Stimulated activated CD4-positive, alpha-beta T cell treated with anti-CD3 and anti-CD28 coated beads, Interleukin-2, amount 100 ng/mL, for 48 hours (primary cell): Measurements from ENCODE around the gene TMEM79.
A peak's percentile ranks its signal among the peaks of the same experiment; 100 is the strongest.

Experiments
- DNase-seq, 2 donors: peaks; one replicate each; pipeline ENCODE4 v3.0.0-alpha.2; 2020

TMEM79 gene

DNA sequence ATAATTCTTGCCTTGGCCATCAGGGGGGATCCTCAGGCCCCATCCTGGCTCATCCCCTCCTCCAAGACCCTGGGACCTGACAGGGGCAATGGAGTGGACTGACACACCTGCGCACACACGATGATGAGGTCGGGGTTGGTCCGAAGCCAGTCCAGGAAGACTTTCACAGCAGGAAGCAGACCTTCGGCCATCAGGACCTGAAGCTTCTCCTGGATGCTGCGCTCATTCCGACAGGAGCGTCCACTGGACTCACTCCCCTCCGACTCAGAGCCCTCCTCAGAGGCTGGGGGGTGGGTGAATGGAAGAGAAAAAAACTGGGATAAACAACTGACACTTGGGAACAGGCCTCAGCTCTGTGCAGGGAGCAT, 20.9 kb upstream of the TMEM79 start:
- DNase-seq = no peak

DNA sequence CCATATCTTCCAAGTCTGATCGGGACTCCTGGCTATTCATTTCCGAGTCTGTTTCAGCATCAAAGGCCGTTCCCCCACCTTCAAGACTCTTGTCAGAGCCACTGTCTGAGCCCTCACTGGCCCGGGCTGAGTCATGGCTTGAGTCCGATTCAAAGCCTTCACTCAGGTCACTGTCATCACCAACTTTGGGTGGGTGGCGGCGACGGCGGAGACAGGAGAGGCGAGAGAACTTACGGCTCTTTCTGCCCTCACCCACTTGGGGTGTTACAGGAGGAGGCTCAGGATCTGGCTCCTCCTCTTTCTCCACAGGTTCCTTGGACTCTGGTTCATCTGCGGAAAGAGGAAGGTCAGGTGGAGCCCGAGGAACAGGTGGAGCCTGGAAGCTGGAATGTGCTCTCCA, 18.1 kb upstream of the TMEM79 start:
- no peak for DNase-seq

DNA sequence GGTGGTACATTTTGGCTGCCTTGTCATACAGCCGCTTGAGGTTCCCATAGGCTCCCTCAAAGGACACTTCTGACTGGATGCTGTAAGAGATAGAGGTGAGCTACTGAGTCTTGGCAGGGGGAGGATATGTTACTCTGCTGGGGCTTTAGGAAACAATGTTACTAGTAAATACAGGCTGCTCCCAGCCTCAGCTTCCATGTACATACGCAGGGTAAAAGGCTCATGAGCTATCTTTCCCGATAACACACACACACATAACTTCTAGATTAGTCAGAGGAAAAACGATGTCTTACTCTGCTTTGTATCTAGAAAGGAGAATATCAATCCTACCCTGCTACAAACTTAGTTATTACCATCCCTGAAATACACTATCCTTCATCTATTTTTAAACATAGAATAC, 15.8 kb upstream of the TMEM79 start:
- no peak for DNase-seq

DNA sequence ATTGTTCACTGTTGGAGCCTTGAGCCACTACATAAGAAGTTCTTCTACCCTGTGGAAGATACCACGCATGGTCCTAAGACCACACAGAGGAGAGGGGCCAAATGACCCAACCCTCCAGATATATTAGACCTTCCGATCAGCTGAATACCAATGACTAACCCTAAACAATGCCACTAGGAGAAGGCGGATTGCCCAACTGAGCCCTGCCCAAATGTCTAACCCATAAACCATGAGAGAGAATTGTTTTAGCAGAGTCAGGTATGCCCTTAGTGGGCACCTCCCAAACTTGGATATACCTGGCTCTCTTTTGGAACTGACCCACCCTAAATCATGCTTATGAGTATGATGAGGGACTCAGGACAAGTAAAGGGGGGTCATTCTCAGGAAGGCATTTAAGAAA, 13.8 kb upstream of the TMEM79 start:
- no peak for DNase-seq

DNA sequence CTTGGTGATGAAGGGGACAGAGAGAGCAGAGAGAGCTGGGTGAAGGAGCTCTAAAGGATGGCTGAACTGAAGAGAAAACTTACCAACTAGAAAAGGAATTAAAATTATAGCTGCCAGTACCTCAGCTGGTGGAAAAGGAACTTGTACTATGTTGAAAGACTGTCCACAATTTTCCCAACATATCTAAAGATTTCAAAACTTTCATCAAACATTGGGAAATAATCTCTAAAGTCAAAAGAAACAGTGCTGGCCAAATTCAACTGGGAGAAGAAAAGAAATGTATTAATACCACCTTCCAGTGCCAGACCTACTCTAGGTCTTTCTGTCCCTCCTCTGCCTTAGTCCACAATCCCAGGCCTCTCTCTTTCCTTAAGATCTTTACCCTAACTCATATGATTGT, 7.6 kb upstream of the TMEM79 start:
- no peak for DNase-seq

DNA sequence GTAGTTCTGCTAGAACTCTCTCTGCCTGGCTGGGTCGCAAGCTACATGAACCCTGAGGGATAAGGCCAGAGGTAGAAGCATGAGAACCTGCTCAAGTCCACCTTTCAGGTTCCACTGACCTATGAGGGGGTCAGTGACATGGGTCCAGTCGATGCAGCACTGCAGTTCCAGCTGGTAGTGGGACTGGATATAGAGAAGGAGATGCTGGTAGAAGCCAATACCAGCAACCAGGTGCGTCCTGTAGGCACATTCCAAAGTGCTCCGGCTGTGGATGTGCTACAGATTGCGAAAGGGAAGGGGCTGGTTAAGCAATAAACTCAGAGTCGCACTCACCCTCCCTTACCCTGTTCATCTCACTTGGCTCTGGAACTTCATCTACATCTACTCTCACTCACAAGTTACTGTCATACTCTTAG, 7.2 kb upstream of the TMEM79 start:
- no peak for DNase-seq

DNA sequence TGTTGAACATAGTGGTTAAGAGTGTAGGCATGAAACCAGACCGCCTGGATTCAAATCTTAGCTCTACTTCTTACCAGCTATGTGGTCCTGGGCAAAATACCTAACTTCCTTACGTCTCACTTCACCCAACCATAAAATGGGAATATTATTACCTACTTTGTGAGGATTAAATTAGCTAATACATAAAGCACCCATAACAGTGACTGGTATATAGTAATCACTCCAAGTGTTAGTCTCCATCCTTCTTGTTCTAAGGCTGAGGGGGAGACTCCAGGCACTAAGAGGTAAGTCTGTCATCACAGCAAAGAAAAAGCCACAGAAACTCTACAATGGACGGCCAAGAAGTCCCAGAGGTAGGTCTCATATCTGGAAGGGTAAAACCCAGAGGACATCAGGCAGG, 4.3 kb upstream of the TMEM79 start:
- no peak for DNase-seq

DNA sequence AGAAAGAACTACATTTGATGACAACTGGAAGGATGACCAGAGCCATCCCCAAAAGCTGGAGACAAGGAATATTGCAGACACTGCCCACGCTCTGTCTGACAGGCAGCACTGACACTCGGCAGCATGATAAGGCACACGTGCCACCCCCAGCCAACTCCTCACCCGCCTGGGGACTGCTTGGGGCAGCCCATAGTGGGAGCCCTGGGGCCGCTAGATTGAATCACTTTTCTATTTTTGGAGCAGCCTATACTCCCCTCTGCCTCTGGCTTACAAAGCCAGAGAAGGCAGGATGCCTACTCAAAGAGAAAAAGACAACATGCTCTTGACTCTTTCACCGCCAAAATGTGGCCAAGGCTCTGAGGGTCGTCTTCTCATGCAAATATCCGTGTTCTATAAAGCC, 2.8 kb upstream of the TMEM79 start:
- DNase-seq = peak; percentile 28 to 52

DNA sequence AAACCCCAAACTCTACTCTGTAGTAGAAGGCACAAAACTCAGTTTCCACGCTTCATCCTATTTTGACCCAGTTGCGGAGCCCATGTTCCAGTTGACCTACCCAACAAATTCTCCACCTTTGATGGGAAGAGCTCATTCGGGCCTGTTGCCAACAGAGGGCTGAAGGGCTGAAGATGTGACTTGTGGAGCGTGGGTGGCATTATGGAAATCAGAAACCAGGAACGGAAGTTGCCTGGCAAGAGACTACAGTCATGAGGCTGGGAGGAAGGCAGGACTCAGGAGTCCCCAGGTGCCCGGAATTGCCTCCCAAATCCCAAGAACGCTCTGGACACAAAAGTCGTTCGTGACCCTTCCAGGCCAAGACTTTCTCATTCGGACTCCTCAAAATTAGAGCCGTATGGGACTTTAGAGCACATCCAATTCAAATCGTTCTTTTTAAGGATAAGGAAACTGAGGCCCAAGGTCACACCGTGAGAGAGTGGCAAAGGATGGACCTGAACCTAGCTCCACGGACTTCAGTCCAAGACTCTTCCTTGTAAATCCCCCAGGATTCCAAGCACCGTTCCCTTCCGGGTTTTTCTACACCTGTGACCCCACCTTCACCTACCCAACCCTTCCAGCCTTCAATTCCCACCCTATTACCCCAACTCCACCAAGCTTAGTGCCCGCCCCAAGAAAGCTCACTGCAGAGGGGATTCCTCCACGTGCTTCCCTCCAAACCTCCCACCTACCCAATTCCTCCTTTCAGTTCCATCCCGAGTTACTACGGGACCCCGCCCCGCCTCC, 2.2 kb upstream of the TMEM79 start:
- DNase-seq = peak in 1 of 2 donors; percentile 16

DNA sequence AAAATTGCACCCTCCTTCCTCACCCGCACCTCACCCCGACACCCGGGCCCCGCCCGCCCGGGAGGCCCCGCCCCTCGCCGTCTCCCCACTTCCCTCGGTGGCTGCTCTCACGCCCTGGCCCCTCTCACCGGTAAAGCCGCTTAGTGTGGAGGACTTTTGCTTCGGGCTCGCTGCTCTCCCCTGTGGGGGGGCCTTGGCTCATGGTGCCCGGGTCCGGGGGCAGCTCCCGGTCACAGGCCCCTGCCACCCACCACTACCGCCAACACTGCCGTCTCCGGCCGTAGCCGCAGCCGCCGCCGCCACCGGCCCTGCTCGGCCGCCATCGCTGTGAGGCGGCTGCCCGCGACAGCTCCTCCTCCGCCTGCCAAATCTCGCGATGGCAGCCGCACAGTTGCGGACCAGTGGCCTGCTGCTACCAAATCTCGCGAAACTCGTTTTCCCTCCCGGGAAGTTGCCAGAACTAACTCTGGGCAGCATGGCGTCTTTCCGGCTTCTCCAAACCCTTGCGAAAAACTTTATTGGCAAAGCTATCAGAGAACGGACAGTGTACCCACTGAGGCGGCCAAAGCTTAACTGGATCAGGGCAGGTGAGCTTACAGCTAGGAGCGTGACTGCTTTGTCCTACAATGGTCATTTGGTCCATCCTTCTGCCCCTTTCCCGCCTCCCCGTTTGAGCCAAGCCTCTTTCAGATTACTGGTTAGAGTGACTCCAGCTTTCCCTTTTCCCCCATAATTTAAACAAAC, 1.5 kb upstream of the TMEM79 start, which contains the start of gene SMG5:
TSS of gene SMG5 (minus strand) at position 347 of the 744 bp plus-strand sequence. CDS start at position 202, 145 bp downstream.
- peak; percentile 90 to 94 for DNase-seq

DNA sequence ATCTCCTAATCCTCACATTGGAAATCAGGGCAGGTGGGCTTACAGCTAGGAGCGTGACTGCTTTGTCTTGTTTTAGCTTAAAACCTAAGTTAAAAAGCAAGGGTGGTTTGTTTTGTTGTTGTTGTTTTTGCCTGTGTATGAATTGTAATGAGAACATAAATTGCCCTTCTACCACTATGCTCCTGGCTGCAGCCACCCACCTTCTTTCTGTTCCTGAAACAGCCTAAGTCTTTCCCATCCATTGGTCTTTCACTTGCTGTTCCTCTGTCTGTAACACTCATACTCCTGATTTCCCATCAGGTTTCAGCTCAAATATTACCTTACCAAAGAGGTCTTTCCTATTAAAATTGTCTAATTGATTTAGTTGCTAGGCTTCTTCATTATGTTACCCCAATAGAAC, 604 bp upstream of the TMEM79 start:
- no peak for DNase-seq

DNA sequence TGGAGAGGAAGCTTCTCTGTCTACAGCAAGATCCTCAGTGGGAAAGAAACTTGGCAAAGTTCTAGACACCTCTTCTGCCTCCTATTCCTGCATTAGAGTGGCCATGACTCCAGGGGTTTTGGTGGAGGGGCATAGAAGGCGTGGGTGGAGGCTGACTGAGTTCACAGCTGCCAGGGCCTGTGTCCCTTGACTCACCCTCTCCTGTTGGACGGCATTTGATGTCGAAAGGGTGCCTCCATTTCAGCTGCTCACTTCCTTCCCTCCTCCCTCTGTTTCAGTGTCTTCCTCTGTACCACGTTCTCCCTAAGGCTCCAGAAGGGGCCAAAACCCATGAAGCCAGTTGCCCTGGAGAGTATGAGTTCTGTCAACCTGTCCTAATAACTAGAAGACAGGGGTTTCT, 632 bp downstream of the TMEM79 start:
- DNase-seq = no peak

DNA sequence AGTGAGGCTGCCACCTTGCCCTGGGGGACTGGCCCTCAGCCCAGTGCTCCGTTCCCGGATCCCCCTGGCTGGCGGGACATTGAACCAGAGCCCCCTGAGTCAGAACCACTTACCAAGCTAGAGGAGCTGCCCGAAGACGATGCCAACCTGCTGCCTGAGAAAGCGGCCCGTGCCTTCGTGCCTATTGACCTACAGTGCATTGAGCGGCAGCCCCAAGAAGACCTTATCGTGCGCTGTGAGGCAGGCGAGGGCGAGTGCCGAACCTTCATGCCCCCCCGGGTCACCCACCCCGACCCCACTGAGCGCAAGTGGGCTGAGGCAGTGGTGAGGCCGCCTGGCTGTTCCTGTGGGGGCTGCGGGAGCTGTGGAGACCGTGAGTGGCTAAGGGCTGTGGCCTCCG, 1.3 kb downstream of the TMEM79 start:
- DNase-seq = no peak

DNA sequence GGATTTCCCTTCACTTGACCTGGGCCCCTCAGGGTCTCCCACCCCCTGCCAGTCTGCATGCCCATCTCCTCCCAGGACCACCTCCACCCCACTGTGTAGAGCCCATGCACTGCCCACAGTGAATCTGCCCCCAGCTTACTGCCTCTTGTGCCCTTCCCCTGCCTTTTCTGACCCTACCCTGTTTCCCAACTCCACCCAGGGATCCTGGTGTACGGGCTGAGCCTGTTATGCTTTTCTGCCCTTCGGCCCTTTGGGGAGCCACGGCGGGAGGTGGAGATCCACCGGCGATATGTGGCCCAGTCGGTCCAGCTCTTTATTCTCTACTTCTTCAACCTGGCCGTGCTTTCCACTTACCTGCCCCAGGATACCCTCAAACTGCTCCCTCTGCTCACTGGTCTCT, 1.9 kb downstream of the TMEM79 start:
- DNase-seq = no peak

DNA sequence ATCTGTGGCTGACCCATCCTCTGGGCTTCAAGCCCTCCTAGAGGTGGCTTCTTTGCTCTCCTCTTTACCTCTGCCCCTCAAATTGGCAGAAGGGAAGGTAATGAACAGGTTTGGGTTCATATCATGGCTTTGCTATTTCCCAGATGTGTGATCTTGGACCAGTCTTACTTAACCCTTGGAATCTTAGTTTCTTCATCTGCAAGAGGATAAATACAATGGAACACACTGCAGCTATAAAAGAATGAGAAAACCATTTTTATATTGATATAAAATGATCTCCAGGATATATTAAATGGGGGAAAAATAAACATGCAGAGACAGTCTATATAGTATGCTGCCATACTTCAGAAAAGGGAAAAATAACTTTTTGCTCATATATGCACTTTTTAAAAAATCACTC, 5.7 kb downstream of the TMEM79 start:
- no peak for DNase-seq

DNA sequence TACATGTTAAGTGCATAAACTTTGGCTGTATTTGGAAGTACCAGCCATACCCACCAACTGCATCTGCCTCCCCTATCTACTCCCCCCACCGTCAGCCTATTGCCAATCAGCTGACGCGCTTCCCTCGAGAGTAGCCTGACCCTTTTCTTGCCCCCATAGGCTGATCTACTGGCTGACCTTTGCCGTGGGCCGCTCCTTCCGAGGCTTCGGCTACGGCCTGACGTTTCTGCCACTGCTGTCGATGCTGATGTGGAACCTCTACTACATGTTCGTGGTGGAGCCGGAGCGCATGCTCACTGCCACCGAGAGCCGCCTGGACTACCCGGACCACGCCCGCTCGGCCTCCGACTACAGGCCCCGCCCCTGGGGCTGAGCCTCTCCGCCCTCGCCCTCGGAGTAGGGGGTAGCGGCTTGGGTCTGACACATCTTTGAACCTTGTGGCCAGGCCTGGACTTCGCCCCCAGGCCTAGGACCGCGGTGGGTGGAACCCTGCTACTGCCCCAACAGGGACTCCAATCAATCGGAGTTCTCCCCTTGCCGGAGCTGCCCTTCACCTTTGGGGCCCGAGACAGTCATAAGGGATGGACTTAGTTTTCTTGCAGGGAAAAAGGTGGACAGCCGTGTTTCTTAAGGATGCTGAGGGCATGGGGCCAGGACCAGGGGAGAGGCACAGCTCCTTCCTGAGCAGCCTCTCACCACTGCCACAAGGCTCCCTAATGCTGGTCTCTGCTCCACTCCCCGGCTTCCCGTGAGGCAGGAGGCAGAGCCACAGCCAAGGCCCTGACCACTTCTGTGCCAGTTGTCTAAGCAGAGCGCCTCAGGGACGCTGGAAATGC, 7.3 kb downstream of the TMEM79 start:
- no peak for DNase-seq

DNA sequence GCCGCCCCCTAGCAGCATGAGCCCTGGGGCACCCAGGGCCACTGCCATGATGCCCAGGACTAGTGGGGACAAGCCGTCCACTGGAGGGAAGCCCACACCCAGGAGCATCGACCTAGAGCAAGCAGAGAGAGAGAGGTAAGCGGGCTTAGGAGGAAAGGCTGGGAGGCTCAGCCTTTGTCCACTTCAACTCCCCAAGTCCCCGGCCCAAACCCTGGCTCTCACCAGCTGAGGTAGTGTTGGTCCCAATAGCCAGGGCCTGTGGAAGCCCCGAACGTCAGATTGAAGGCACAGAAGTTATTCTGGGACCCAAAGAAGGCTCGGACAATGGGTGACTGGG, 8.9 kb downstream of the TMEM79 start:
- no peak for DNase-seq

DNA sequence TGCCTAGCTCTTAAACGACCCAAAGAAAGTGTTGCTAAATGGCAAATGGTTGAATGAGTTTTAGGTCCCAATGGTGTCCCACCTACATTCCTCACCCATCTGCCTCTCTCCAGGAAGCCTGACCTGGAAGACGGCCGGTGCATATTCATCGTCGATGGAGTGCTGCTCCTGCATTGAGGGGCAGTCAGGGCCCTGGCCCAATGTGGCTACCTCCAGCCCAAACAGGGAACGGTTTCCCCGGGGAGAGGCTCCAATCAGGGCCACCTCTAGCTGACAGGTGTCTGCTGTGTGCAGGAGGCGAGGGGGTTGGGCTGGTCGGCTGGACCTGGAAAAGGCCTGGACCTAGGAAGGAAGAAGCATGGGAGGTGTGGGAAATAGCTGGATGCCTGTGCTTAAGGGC, 9.8 kb downstream of the TMEM79 start:
- DNase-seq = no peak

DNA sequence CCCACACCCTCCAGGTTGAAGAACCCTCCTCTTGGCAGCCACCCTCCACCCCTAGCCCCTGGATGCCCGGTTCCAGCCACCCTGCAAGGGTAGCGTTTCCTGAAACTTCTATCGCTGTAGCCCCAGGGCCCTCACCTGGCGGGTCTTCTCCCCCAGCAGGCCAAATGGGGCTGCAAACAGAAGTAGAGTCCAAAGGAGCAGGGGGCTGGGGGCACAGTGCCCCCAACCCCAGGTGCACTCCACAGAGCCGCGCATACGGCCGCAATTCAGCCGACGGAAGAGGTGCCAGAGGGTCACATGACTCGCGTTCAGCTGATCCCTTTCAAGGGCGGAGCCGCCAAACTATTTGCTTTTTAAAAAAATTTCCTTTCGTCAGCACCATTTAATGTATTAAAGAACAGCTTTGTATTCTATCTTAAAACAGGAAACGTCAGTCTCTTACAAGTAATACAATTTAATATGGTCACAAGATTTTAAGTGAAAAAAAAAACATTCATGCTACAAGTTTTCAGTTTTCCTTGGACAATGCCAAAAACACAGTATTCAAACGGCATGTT, 11.3 kb downstream of the TMEM79 start, which contains the start of gene GLMP:
TSS of gene GLMP (minus strand) at position 289 of the 557 bp plus-strand sequence. CDS start at position 255, 34 bp downstream.
- DNase-seq = peak; percentile 33 to 50

DNA sequence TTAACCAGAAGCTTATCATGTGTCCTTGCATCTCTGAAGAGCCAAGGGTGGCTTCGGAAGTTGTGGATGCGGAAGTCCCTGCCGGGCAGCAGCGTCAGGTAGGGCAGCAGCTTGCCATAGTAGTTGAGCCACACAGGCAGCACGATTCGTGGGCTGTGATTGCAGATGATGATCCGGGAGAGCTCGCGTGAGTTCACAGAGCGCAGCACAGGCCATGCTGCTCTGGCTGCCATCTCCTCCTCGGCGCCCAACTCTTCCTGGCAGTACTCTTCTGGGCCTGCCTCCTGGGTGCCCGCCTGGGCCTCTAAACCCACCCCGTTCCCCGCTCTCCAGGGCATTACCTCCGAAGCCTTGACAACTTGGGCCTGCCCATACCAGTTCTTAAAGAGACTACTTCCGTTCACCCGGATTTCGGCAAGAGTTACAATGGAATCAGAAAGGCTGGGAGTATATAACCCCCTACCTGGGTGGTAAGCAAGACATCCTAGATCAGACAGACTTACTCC, 14.8 kb downstream of the TMEM79 start, which contains the start of gene VHLL:
TSS of gene VHLL (minus strand) at position 456 of the 506 bp plus-strand sequence. CDS start at position 338, 118 bp downstream.
- DNase-seq = no peak

DNA sequence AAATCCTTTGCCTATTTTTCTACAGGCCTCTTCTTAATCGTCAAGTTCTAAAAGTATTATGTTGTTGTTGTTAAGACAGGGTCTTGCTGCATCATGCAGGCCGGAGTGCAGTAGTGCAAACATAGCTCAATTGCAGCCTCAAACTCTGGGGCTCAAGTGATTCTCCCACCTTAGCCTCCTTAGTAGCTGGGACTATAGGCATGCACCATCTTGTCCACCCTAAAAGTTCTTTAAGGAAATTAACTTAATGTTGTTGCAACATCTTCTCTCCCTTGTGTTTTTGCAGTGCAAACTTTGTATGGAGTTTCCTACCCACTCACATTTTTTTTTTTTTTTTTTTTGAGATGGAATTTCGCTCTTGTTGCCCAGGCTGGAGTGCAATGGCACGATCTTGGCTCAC, 19.1 kb downstream of the TMEM79 start:
- DNase-seq = no peak

DNA sequence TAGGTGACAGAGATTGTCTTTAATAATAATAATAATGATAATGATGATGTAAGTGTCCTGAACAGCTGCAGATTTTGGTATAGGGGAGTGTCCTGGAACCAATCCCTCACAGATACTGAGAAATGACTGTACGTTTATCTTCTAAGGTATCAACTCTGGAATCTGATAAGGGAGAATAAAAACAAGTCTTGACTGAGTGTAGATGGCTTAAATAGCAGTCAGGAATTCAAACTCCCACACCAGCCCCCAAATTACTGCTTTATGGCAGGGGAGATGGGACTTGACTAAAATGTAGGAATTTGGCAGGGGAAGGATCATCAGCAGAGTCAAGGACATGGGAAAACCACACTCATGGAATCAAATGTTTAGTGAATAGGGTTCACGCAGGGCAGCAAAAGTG, 21.1 kb downstream of the TMEM79 start:
- DNase-seq = no peak

DNA sequence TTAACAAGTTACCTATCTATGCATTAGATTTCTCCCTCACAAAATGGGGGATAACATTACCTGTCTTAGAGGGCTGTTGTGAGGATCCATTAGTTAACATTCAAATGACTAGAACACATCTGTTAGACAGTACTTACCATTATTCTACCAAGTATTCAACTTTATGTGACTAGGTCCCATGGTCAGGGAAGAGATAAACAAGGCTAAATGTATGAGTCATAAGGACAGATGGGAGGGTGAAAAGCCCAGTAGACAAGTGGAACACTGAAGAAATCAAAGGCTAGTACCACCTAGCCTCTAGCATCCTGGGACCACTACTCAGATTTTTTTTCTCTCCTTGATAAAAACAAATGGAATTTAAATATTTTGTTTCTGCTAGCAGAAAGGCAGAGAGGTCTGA, 24.0 kb downstream of the TMEM79 start:
- DNase-seq = no peak
